Left ventricle myocardium inferior (tissue), 1 donor: Measurements from ENCODE around the gene PITPNB. TPM values are rescaled to one million over a fixed set of nuclear protein-coding genes. Genes with fewer than 3 reads are reported as not detected.

ENCODE experiments used
- DNase-seq: peaks from one replicate; pipeline ENCODE4 v3.0.0-alpha.2; 2020
- H3K27ac ChIP-seq: fragments of 200-600 bp; replicated peaks from 2 replicates; pipeline ENCODE4 v1.8.0; 2021
- H3K27me3 ChIP-seq: fragments of 200-600 bp; 2 replicates; pipeline ENCODE4 v1.8.0; 2021; ENCODE audit warnings: low read depth
- H3K36me3 ChIP-seq: fragments of 200-600 bp; 2 replicates; pipeline ENCODE4 v1.8.0; 2021
- H3K4me1 ChIP-seq: fragments of 200-600 bp; 2 replicates; pipeline ENCODE4 v1.8.0; 2021
- H3K4me3 ChIP-seq: fragments of 200-600 bp; 2 replicates; pipeline ENCODE4 v1.8.0; 2021; ENCODE audit warnings: mild to moderate bottlenecking, moderate library complexity
- H3K9me3 ChIP-seq: fragments of 200-600 bp; replicated peaks from 2 replicates; pipeline ENCODE4 v1.8.0; 2021
- intact Hi-C: fragments of 100-400 bp; cut with micrococcal nuclease; formaldehyde crosslinking; loops from one replicate; pipeline ENCODE4 v1.11.0; 2022
- total RNA-seq: library from RNA; stranded (reverse); fragmentation: NEBNext Ultra II Directional; extraction: Animal tissue kit (Norgen Biotek cat#: 25700); gene quantifications from one replicate; pipeline ENCODE4 v1.2.1, GENCODE V29; 2021
- TF ChIP-seq, protein P1 (sequence below): fragments of 200-600 bp; IDR thresholded peaks from 2 replicates; pipeline ENCODE4 v1.8.0; 2021; ENCODE audit warnings: antibody characterized with exemption, mild to moderate bottlenecking, borderline replicate concordance
- donor health status: DM: no; HTN: yes; CAD: no; lungs with severe emphysema.

PITPNB gene
- total RNA-seq, 1 donor from 2014 or later: 60.0 TPM

DNA sequence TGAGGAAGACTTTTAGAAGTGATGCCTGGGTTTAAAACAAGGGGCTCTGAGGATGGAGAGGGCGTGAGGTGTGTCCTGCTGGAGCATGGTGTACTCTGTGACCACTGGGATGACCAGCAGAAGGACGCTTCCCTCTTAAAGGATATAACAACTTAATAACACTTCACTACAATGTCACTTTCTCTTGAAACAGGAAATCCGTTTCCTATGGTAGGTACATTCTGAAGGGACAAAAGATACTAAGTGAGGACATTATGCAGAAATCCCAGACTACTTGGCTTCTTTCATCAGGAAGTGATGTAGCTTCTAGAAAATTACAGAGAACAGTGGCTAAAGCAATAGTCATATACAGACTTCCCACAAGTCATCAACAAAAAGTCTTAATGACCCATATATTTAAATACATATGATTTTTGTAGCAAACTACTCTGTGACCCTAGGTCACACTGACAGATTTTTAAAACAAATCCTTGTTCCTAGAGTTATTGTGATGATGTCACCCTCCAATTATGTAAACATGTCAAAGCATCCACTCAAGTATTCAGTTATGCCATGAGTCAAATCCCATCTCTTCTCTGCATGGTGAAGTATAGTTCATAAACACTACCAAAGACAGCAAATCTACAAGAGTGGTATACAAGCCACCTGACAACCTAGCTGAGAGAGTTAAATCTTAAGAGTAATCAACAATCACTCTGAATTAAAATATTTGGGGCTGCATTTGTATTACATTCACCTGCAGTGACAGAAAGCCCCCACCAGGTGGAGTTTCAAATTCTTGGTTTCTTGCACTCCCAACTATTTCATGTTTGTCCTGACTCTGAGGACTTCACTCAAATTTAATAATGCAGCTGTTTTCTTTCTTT lies 32.8 kb downstream of the PITPNB start:
- DNase-seq: no peak
- intact Hi-C loops: loop anchor here (5.0 kb wide), 1 partner anchor 121 kb away; no protein-coding TSS in a partner anchor
- no peaks in the 10 kb centered on the region for H3K9me3 ChIP-seq
- H3K36me3 ChIP-seq: peaks cover 35% of the 10 kb centered on the region
- H3K4me3 ChIP-seq: no peak overlapping the region
- no peaks in the 10 kb centered on the region for H3K27me3 ChIP-seq
- TF ChIP-seq, protein P1, sequence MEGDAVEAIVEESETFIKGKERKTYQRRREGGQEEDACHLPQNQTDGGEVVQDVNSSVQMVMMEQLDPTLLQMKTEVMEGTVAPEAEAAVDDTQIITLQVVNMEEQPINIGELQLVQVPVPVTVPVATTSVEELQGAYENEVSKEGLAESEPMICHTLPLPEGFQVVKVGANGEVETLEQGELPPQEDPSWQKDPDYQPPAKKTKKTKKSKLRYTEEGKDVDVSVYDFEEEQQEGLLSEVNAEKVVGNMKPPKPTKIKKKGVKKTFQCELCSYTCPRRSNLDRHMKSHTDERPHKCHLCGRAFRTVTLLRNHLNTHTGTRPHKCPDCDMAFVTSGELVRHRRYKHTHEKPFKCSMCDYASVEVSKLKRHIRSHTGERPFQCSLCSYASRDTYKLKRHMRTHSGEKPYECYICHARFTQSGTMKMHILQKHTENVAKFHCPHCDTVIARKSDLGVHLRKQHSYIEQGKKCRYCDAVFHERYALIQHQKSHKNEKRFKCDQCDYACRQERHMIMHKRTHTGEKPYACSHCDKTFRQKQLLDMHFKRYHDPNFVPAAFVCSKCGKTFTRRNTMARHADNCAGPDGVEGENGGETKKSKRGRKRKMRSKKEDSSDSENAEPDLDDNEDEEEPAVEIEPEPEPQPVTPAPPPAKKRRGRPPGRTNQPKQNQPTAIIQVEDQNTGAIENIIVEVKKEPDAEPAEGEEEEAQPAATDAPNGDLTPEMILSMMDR: peak; percentile 91
- peak overlapping the region; percentile 66 for H3K27ac ChIP-seq
- H3K4me1 ChIP-seq: peaks cover 65% of the 10 kb centered on the region

DNA sequence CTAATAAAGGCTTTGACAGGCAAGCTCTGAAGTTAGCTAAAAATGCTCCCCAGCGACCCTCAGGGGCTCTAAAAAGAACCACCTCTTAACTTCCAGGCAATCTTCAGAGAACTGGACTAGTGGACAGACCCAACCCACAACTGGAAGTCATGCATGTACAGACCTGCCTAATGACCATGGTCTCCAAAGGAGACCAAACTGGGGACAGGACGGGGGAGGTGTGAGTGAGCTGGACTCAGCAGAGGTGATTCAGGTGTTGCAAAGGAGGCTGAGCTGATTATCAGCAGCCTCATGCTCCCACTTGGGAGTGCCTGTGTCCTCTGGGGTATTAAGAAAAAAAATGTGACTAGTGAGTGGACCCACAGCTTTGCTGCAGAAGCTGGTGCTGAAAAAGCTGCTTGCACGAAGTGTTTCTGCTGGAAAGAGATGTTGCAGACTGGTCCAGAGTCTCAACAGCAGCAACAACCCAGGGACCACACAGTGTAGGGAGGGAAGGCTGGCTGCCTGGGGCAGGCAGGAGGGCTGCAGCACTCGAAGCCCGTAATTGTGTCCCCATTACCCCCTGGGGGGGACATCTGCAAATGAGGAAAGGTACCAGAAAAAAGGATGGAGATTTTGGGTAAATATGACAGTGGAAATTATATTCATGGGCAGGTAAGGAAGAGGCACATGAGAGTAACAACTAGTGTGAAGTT lies 35.3 kb downstream of the PITPNB start:
- intact Hi-C loops: no loop called here

DNA sequence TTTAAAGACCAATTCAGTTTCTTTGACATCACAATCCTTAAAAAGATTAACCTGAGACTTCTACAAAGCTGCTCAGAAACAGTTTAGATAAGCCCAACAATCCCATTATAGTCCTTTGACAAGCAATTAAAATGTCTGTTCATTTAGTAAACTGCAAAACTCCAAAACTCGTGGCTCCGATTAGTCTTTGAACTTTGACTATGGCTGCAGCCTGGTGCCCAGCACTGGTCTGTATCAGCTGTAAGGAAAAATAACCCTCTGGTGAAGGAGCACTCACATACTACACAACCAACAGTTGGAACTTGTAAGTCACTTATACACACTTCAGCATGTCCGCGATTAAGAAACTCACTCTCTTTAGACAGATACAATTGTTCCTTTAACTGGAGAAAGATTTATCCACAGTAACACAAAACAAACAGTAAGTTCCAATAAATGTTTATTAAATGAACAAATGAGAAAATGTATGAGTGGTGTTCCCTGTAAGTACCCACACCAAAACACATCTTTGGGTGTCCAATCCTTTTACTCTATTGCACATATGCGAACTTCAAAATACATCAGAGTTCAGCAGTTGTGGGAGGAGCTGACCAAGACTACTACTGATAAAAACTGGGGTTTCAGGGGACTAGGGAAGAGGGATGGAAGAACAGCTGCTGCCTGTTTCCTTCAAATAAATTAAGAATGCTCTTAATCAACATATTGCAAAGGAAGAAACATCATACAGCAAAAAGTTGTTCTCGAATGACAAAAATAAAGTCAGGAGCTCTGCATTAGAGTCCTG lies 36.4 kb downstream of the PITPNB start:
- no peak for DNase-seq
- Histone ChIP-seq H3K27ac (no peak overlapping the region), H3K27me3 (no peaks in the 10 kb centered on the region), H3K4me1 (peaks cover 79% of the 10 kb centered on the region), H3K9me3 (no peaks in the 10 kb centered on the region), H3K4me3 (no peak overlapping the region), H3K36me3 (peaks cover 11% of the 10 kb centered on the region)
- TF ChIP-seq, protein P1: no peak
- intact Hi-C loops: no loop called here

More for the DNA sequence above, 35.3 kb downstream of the PITPNB start:
- TF ChIP-seq, protein P1: no peak
- H3K9me3 ChIP-seq: no peaks in the 10 kb centered on the region
- H3K4me3 ChIP-seq: no peak overlapping the region
- no peak overlapping the region for H3K27ac ChIP-seq
- H3K27me3 ChIP-seq: no peaks in the 10 kb centered on the region
- H3K36me3 ChIP-seq: peaks cover 22% of the 10 kb centered on the region
- DNase-seq: no peak
- peaks cover 79% of the 10 kb centered on the region for H3K4me1 ChIP-seq

DNA sequence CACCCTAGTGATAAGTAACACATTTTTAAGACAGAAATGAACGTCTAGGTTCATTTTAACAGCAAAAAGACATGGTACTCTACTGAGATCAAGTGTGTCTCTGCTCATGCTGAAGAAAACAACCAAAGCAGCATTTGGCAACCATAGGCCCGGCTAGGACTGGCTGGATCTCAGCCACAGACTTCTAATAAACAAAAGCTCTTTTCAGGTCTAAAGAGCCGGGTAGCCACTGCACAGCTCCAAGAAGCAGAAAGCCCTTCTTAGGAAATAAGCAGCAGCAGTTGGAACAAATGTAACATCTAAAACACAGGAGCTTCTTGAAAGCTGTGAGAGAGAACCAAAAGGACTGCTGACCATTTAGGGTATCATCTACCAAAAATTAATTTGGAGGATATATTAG lies 37.6 kb downstream of the PITPNB start:
- H3K9me3 ChIP-seq: no peaks in the 10 kb centered on the region
- peaks cover 79% of the 10 kb centered on the region for H3K4me1 ChIP-seq
- intact Hi-C loops: no loop called here
- TF ChIP-seq, protein P1: no peak
- H3K27ac ChIP-seq: peak overlapping the region; percentile 35
- peak; percentile 30 for DNase-seq
- no peaks in the 10 kb centered on the region for H3K27me3 ChIP-seq
- H3K4me3 ChIP-seq: no peak overlapping the region
- peaks cover 10% of the 10 kb centered on the region for H3K36me3 ChIP-seq

DNA sequence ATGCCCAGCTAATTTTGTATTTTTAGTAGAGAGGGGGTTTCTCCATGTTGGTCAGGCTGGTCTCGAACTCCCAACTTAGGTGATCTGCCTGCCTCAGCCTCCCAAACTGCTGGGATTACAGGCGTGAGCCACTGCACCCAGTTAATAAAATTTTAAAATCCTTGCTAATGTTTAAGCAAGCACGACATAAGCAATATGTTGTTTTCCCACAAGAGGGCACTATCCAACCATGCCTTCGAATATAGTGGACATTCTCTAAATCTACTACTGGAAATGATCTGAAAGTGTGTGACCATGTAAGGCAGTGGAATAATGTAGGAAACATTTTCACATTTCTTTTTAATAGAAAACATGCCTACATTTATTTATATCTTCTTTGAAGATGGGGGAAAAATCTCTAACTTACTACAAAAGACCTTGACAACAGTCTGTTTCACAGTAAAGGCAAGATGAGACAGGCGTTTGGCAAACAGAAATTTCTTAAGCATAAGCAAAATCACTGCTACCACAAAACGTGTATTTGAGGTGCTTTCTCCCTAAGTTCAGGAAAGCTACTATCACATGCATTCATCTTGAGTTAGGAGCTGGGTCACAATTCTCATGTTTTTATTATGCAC lies 38.2 kb downstream of the PITPNB start:
- H3K4me3 ChIP-seq: no peak overlapping the region
- peaks cover 79% of the 10 kb centered on the region for H3K4me1 ChIP-seq

More for the DNA sequence above, 38.2 kb downstream of the PITPNB start:
- H3K27me3 ChIP-seq: no peaks in the 10 kb centered on the region
- intact Hi-C loops: no loop called here
- no peak for DNase-seq
- peaks cover 10% of the 10 kb centered on the region for H3K36me3 ChIP-seq
- TF ChIP-seq, protein P1: peak; percentile 86
- no peaks in the 10 kb centered on the region for H3K9me3 ChIP-seq
- H3K27ac ChIP-seq: peak overlapping the region; percentile 35
